H4 (cell line): ENCODE data around the gene IQCB1. TPM values are rescaled to one million over a fixed set of nuclear protein-coding genes. Genes with fewer than 3 reads are reported as not detected.
"Not testable (repeated sequence)": the region's sequence is repeated elsewhere in the genome, so short reads cannot be mapped to it uniquely, and the experiment has no call there.

Experiments
- DNase-seq: peaks from one replicate; pipeline ENCODE4 v3.0.0-alpha.2; 2015; ENCODE audit warnings: low spot score
- total RNA-seq: library from RNA; depleted of rRNA; stranded (reverse); fragments of >200 nt; shearing (Covaris generic); gene quantifications from 2 replicates; pipeline ENCODE4 v1.2.3, GENCODE V29; 2014; rRNA removed

The IQCB1 gene
- total RNA-seq, 1 experiment from 2014 or later: 15.8 TPM

- DNase-seq: no peak
Observed at GRCh38 chr3:121747976-121748375, 86.9 kb downstream of the IQCB1 start.

GRCh38 chr3:121743106-121743505 is 91.8 kb downstream of the IQCB1 start:
- not testable (repeated sequence) for DNase-seq

GRCh38 chr3:121740896-121741295 is 94.0 kb downstream of the IQCB1 start:
- DNase-seq: no peak

- DNase-seq: no peak
Observed at GRCh38 chr3:121739902-121740301, 95.0 kb downstream of the IQCB1 start.

GRCh38 chr3:121737644-121738043 is 97.2 kb downstream of the IQCB1 start:
- DNase-seq: no peak

GRCh38 chr3:121736112-121736511 is 98.7 kb downstream of the IQCB1 start:
- DNase-seq: no peak

GRCh38 chr3:121735047-121735696 is 99.7 kb downstream of the IQCB1 start:
- no peak for DNase-seq

- no peak for DNase-seq
Observed at GRCh38 chr3:121730940-121731687, 103.7 kb downstream of the IQCB1 start.

GRCh38 chr3:121724130-121724529 is 110.7 kb downstream of the IQCB1 start:
- no peak for DNase-seq

GRCh38 chr3:121723485-121723884 is 111.4 kb downstream of the IQCB1 start:
- no peak for DNase-seq

GRCh38 chr3:121722411-121722810 is 112.4 kb downstream of the IQCB1 start:
- DNase-seq: no peak

- no peak for DNase-seq
Observed at GRCh38 chr3:121720163-121720562, 114.7 kb downstream of the IQCB1 start.

Other genes starting within 250 kb of the IQCB1 start
- not detected in 2 replicates for gene FBXO40, start 241.7 kb downstream of the IQCB1 start, total RNA-seq
- gene HCLS1, start 174.2 kb downstream of the IQCB1 start, total RNA-seq: 0.08 TPM in 1 of 2 replicates, not detected in the other
- 15.0 and 20.0 TPM in 2 replicates for gene GOLGB1, start 85.3 kb downstream of the IQCB1 start, total RNA-seq
- 3.4 and 4.3 TPM in 2 replicates for gene EAF2, start 149 bp upstream of the IQCB1 start, total RNA-seq
- gene SLC15A2, start 59.3 kb upstream of the IQCB1 start, total RNA-seq: 0.02 and 0.12 TPM in 2 replicates
- not detected in 2 replicates for gene ILDR1, start 187.2 kb upstream of the IQCB1 start, total RNA-seq
- gene CD86, start 220.3 kb upstream of the IQCB1 start, total RNA-seq: 0.39 and 1.6 TPM in 2 replicates